ENCODE data around the gene BEAN1.
A peak's percentile ranks its signal among the peaks of the same experiment; 100 is the strongest.

The BEAN1 gene

DNA sequence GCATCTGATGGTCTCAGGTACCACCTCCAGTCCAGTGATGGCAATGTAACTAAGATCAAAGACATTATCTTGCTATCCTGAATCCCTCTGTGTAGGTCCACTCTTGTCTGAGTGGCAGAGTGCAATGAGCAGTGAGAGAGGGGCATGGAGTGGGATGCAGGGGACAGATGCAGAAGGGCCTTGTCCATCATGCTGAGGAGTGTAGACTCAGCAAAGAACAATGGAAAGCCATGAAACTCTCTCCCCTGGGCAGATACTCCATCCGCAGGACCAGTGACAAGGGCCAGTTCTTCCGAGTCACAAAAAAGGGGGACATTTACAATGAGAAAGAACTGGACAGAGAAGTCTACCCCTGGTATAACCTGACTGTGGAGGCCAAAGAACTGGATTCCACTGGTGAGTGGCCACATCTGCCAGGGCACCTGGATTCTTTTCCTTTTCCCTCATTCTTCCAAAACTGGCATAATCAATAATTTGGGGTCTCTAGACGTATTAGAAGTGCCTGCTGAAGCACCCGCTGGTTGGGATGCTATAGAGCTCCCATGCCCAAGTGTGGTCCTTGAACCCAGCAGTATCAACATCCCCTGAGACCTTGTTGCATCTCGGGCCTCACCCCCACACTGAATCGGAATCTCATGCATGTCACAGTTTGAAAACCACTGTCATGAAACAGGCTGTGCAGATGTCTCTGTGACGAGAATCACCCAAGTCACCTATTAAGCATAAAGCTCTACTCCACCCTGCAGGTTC, 31.1 kb upstream of the BEAN1 start:
- no peak for DNase-seq (ENCODE audit: low read depth in 2 of 2)

DNA sequence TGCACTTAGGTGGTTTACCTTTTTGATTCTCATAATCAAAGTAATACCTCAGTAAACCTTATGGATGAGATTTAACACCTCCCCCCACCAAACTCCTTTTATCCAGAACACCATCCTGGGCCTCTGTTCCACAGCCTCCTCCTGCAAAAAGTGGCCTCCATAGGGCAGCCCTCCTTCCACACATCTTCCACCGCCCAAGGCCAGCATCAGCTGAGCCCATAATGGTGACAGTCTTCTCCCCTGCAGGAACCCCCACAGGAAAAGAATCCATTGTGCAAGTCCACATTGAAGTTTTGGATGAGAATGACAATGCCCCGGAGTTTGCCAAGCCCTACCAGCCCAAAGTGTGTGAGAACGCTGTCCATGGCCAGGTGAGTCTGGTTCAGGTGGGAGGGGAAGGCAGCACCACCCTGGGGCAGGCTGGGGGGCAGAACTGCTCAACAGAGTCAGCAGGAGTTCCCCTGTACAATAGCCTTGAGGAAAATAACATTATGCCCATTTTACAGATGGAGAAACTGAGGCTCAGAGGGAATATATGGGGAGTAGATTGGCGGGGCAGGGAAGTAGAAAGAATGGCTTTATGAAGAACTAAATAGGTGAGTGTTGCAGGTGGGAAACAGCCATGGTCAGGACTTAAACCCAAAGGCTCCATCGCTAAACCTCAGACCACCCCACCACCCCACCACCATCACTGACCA, 29.2 kb upstream of the BEAN1 start:
- no peak for DNase-seq (ENCODE audit: low read depth in 2 of 2)

DNA sequence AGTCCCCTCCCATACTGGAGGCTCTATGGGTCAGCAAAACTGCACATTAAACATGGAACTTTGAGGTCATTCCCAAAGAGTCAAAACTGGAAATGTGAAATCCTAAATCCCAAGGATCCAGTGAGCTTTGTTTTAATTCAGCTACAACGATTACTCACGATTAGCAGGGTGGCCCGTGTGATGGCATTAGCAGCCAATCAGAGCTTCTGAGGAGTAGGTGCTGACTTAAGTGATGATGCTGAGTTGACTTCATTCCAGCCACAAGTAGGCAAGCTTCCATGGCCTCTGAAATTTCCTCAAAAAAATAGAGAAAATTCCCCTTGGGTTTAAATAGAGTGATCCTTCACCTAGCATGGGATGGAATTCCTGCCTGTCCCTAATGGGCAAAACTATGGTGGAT, 28.1 kb upstream of the BEAN1 start:
- no peak for DNase-seq (ENCODE audit: low read depth in 2 of 2)

DNA sequence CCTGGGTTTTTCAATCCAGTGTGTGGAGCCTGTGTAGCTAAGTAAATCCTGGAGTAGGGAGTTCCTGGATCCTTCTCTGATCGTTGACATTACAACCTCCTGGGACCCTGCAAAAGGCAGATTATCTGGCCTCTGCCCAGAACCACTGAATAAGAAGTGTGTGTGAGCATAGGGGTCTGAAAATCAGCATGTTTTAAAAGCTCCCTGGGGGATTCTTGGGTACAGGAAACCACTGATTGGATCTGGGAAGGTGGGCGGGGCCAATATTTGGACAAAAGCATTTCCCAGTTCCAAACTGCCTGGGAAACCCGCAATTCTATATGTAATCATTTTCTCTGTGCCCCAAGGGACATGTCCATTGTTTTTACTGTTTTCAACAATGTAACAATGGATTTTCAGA, 27.2 kb upstream of the BEAN1 start:
- DNase-seq (ENCODE audit: low read depth in 2 of 2), result no peak

DNA sequence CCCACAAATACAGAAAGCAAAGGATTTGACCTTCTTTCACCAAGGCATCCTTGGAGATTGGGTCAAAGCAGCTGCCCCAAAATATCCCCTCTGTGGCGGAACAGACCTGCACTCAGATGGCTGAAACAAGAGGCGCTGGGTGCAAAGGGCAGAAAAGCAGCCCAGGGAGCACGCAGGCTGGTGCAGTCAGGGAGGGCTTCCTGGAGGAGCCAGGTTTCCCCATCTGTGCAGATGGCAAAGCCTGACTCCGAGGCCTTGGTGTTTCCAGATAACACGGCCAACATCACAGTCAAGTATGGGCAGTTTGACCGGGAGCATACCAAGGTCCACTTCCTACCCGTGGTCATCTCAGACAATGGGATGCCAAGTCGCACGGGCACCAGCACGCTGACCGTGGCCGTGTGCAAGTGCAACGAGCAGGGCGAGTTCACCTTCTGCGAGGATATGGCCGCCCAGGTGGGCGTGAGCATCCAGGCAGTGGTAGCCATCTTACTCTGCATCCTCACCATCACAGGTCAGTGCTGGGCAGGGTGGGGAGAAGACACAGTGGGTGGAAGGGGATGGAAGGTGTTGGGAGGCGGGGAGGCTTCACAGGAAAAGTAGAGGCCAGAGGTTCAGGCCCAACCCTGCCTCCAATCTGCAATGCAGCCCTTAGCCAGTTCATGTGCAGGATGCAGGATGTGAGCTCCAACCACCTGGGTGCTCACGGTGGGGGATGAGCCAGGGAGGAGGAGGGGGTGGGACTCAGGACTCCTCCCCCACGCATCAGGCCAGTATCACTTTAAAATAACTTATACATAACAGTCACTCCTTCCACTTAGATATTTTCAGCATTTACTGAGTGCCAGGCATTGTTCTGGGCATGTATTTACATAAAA, 26.4 kb upstream of the BEAN1 start:
- DNase-seq (ENCODE audit: low read depth in 2 of 2), result no peak

DNA sequence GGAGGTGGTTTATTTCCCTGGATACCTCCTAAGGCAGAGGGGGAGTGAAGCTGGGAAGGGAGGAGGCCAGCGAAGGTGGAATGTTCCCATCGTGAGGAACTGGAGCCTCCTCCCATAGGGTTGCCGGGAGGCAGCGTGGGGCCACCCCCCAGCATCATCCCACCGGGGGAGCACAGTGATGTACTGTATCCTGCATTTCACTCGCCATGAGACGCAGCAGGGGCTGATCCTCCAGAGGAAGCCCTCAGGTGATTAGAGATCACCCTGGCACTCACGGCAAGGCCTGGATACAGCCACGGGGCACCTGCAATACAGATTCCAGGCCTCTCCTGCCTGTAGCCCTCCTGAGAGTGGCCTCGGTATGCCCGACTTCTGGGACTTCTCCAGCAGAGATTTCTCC, 25.5 kb upstream of the BEAN1 start:
- no peak for DNase-seq (ENCODE audit: low read depth in 2 of 2)

DNA sequence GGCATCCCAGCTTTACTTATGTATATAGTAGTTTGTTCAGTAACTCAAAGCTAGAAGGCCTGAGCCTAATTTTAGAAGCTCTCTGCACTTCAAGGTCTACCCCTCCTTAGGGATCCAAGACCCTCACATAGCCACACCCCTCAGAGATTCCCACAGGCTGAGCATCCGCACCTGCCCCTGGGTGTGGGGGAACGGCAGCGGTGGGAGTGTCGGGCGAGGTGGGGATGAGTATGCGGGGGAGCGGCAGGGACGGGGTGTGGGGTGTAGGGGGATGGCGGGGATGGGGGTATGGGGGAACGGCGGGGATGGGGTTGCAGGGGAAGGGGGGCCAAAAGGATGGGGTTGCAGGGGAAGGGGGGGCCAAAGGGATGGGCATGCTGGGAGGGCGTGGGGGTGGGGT, 24.9 kb upstream of the BEAN1 start:
- DNase-seq (ENCODE audit: low read depth in 2 of 2), result no peak

DNA sequence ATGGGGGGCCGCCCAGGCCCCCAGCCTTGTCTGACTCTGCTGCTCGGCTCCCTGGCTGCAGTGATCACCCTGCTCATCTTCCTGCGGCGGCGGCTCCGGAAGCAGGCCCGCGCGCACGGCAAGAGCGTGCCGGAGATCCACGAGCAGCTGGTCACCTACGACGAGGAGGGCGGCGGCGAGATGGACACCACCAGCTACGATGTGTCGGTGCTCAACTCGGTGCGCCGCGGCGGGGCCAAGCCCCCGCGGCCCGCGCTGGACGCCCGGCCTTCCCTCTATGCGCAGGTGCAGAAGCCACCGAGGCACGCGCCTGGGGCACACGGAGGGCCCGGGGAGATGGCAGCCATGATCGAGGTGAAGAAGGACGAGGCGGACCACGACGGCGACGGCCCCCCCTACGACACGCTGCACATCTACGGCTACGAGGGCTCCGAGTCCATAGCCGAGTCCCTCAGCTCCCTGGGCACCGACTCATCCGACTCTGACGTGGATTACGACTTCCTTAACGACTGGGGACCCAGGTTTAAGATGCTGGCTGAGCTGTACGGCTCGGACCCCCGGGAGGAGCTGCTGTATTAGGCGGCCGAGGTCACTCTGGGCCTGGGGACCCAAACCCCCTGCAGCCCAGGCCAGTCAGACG, 24.4 kb upstream of the BEAN1 start:
- DNase-seq (ENCODE audit: low read depth in 2 of 2), result no peak

DNA sequence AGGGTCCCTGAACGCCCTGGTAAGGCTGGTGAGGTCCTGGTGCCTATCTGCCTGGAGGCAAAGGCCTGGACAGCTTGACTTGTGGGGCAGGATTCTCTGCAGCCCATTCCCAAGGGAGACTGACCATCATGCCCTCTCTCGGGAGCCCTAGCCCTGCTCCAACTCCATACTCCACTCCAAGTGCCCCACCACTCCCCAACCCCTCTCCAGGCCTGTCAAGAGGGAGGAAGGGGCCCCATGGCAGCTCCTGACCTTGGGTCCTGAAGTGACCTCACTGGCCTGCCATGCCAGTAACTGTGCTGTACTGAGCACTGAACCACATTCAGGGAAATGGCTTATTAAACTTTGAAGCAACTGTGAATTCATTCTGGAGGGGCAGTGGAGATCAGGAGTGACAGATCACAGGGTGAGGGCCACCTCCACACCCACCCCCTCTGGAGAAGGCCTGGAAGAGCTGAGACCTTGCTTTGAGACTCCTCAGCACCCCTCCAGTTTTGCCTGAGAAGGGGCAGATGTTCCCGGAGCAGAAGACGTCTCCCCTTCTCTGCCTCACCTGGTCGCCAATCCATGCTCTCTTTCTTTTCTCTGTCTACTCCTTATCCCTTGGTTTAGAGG, 23.5 kb upstream of the BEAN1 start:
- no peak for DNase-seq (ENCODE audit: low read depth in 2 of 2)

DNA sequence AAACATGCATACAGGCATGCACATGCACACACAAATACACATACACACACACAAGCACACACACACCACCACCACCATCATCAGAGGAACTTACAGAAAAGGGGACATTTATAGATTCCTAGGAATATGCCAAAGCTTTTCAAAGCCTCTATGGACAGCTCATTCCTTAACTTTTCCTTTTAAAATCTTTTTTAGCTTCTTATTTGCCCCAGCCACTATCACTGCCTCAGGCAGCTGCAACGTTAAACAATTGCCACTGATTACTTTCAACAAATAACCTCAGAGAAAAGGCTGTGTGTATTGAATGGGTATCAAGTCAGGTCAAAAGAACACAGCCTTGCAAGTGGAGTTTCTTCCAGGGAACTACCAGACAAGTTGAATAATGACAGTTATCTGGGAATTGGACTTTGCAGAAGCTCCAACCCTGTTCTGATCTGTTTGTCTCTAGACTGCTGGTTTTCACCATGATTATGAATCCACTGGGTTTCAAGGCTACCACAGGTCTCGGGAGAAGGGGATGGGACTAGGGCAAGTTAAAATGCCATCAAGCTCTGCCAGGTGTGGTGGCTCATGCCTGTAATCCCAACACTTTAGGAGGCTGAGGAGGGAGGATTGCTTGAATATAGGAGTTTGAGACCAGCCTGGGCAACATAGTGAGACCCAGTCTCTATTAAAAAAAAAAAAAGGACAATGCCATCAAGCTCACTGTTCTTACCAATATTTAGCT, 21.9 kb upstream of the BEAN1 start:
- DNase-seq (ENCODE audit: low read depth in 2 of 2), result no peak

DNA sequence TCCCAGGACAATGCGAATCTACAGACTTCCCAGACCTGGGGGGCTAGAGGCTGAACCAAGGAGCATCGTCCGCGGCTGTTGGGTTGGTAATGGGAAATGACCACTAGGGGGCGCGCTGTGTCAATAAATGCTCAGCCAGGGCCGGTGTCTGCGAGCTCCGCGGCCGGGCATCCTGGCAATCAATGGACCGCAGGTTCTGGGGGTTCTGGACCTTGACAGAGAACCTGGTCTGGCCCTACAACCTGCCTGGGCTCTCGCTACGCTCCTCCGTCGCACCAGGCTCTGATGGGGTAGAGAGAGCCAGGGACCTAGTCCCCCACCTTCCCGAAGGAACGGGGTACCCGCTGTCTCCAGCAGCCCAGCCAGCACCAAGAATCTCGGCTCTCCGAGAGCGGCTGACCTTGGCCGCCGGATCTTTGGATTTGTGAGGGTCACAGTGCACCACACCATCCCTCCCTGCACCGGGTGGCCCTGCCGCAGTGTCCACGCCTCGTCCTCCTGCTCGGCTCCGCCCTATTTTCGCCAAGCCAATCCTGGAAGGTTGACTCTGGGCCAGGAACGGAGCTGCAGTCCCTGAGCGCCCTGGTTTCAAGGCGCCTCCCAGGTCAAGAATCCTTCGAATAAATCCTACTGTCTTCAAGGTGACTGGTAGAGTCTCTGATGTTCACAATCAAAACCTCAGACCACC, 20.4 kb upstream of the BEAN1 start:
- peak; percentile 67 to 69 for DNase-seq (ENCODE audit: low read depth in 2 of 2)

DNA sequence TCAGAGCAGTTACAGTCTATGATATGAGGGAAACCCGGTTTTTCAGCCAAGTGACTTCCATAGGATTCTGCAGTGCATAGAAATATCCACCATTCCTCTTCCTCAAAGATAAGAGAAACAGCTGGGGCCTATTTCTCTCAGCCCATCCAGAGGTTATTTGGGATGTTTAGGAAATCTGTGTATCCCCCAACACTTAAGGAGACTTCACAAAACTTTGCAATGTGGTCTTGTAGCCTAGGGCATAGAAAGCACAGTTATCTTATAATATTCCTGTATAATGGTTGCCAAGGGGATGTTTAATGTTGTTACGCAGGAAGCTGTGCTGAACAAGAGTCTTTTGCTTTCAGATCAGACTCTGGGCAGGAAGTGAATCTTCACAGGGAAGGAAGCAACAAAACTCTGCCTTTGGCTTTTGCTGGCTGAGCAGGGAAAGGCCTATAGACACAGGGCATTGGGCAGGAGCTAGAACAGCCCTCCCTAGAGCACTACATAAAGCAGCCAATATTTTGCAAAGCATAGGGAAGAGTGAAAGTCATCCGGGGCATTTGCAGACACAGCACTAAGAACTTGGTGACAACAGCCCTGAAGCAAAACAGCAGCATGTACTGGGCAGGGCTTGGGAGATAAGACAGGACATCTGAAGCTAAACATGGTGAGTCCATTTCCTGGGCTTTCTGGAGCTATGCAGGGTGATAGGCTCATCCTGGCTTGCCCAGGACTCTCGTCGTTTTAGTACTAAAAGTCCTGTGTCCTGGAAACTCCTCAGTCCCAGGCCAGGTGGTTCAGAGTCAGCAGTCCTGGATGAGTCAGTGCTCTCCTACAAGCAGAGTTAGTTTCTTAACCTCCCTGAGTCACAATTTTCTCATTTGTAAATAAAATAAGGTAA, 18.7 kb upstream of the BEAN1 start:
- peak in 1 of 2 donors; percentile 8 for DNase-seq (ENCODE audit: low read depth in 2 of 2)

DNA sequence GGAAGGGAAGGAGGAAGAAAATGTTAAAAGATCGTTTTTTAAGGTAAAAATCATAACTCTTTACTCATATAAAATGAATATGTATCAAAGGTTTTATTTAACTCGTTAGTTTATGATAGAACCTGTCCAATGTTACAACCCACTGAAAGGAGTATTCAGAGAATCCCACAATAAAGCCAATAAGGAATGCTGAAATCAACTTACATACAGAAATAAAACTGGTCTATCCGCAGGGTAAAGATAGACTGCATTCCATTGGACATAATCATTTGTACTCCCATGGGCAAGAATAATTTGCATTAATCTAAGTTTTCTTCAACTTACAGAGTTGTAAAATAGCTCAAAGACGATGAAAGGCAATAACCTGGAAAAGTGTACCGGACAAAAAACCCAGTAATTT, 17.9 kb upstream of the BEAN1 start:
- no peak for DNase-seq (ENCODE audit: low read depth in 2 of 2)

DNA sequence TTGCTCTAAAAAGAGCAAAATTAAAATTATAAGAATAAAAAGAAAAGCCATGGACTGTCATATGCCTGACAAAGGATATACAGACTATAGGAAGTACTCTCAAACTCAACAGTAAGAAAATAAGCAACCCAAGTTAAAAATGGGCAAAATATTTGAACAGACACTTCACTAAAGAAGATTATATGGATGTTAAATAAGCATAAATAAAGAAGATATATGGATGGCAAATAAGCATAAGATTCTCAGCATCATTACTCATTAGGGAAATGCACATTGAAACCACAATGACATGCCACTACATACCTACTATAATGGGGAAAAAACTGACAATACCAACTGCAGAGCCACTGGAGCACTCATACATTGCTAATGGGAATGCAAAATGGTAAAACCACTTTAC, 14.9 kb upstream of the BEAN1 start:
- no peak for DNase-seq (ENCODE audit: low read depth in 2 of 2)

DNA sequence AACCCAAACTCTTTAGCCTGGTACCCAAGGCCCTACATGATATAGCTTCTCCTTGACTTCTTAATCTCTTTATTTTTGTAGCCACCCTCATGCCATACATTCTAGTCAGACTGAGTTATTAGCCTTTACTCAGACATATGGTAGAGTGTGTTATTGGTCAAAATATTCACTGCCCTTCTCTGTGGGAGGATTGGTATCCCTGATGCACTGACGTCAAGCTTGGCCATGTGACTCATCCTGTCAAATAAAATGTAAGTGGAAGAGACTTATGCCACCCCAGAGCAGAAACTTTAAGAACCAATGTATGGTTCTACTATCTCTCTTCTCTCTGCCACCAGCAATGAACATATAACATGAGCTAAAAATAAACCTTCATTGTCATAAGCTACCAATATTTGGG, 12.2 kb upstream of the BEAN1 start:
- DNase-seq (ENCODE audit: low read depth in 2 of 2), result no peak

DNA sequence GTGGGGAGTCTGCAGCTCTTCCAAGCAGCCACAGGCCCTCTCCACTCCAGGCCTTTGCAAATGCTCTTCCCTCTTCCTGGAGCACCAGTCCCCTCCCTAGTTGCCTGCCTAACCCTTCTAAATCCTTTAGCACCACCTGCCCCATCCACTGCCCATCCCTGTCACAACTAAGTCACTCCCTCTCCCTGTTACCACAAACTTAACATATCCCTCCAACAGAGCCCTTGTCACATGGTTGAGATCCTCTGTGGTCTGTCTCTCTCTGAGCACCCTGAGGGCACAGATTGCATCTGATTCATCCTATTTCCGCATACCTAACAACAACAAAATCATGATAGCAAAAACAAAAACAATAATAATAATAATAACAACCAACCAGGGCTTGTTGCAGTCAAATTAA, 11.0 kb upstream of the BEAN1 start:
- no peak for DNase-seq (ENCODE audit: low read depth in 2 of 2)

DNA sequence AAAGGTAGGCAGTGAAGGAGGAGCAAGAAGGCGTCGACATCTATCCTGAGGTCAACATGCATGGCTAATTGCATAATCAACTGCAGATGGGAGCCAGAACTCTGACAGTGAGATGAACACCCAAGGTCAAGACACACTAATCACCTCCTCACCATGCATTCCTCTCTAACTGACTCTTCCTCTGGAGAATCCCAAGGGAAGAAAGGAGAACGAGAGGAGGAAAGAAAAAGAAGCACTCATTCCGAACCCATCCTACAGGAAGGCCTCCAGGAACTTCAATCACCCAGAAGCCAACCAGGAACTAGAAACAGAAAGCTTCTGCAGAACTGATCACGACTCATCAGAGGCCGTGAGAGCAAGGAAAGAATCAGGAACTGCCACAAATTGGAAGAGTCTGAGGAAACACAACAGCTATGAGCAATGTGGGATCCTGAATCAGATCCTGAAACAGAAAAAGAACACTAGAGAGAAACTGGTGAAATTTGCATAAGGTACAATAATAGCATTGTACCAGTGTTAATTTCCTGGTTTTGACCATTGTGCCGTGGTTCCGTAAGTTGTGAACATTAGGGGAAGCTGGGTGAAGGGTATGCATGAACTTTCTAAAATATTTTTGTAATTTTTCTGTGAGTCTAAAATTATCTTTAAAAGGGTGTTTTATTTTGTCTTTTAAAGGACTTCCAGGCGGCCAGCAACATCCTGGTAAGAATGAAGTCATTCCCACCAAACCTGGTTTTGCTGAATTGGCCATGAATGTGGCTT, 10.0 kb upstream of the BEAN1 start:
- DNase-seq (ENCODE audit: low read depth in 2 of 2), result no peak

DNA sequence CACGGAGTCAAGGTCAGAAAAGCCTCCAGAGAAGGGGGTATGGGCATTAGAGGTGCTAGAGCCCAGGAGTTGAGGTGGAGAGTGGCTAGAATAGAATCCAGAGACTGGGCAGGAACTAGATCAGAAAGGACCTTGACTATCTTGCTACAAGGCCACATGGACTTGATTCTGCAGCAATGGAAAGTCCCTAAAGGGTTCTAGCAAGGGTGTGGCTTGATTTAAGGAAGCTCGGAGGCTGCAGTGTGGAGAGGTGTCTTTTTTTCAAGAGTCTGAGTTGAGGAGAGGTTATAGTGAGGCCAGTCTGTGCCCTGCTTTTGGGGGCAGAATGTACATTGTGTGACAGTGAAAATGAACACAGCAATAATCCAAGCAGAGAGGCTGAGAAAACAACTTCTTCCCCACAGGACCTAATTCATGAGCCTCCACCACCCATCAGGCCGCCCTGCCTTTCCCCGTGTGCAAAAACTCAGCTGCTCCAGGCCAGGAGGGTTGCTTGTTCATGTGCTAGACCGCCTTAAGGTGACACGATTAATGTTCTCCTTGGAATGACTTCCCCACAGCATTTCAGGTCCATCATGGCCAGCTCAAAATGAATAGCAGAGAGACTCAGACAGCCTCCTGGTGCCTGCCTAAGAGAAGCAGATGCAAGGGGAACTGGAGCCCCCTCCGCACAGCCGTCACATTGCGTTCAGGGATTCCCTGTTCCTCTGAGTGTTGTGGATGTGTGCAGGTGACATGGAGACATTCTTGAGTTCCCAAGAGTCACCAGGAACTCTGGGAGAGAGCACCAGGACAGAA, 8.7 kb upstream of the BEAN1 start:
- DNase-seq (ENCODE audit: low read depth in 2 of 2), result no peak
